Endothelial cell of umbilical vein (primary cell): ENCODE data around the gene ZNF17. TPM values are rescaled to one million over a fixed set of nuclear protein-coding genes. Genes with fewer than 3 reads are reported as not detected.

Experiments used
- BruUV-seq: library from RNA; stranded (reverse); fragments of 400-500 nt; replicated peaks from 2 replicates; lab custom pipeline; 2021; lab: Mats Ljungman, UMichigan
- CTCF ChIA-PET: fragments of 300-600, 350-600 bp; sonication (Branson Sonifier 250); formaldehyde crosslinking; loops from one replicate; lab custom pipeline; 2021; ENCODE audit warnings: antibody characterized with exemption, inconsistent platforms; lab: Charles Lee
- POLR2A ChIA-PET: fragments of 300-600, 350-600 bp; sonication (Branson Sonifier 250); formaldehyde crosslinking; loops from one replicate; lab custom pipeline; 2021; ENCODE audit warnings: antibody characterized with exemption, inconsistent platforms; lab: Charles Lee
- DNase-seq: peaks from one replicate; pipeline ENCODE4 v3.0.0-alpha.2; 2011; ENCODE audit warnings: low read depth, low spot score
- FAIRE-seq: peaks from 2 replicates; lab custom pipeline; 2011; peaks lifted over from hg19 to GRCh38; lab: Jason Lieb, UNC
- H2AFZ ChIP-seq: 2 replicates; pipeline ENCODE4 v1.6.0; 2012; ENCODE audit warnings: low read depth, low read length, control low read depth, inconsistent platforms
- H3K27ac ChIP-seq: 2 replicates; pipeline ENCODE4 v1.5.1; 2011; ENCODE audit warnings: low read depth, mild to moderate bottlenecking, control low read depth, low read length, moderate library complexity; ENCODE audit not compliant: insufficient read depth
- H3K27me3 ChIP-seq, 2 experiments: 2 replicates each; pipeline versions ENCODE4 v1.6.0 to v1.6.1; 2011; ENCODE audit warnings: low read length in 2 of 2, mixed read lengths in 1 of 2; ENCODE audit not compliant: control insufficient read depth in 2 of 2, insufficient read depth in 2 of 2
- H3K36me3 ChIP-seq, 2 experiments: 2 replicates in 1 of 2; 3 replicates in 1 of 2; pipeline ENCODE4 v1.5.1; 2011; ENCODE audit warnings: low read length in 2 of 2, mild to moderate bottlenecking in 1 of 2, moderate library complexity in 1 of 2; ENCODE audit not compliant: control insufficient read depth in 2 of 2, insufficient read depth in 2 of 2; ENCODE audit errors: extremely low read depth in 1 of 2
- H3K4me1 ChIP-seq: 3 replicates; pipeline ENCODE4 v1.5.1; 2011; ENCODE audit warnings: mild to moderate bottlenecking, low read length; ENCODE audit not compliant: control insufficient read depth, insufficient read depth; ENCODE audit errors: extremely low read depth
- H3K4me2 ChIP-seq: 2 replicates; pipeline ENCODE4 v1.6.1; 2011; ENCODE audit warnings: low read length, control low read depth, mixed read lengths; ENCODE audit not compliant: insufficient read depth
- H3K4me3 ChIP-seq, 3 experiments: fragments of 200-600 bp in 1 of 3; sonication (generic), shearing (Covaris generic) in 1 of 3; replicated peaks in 1 of 3; 2 replicates each; pipeline ENCODE4 v1.5.1; 2011 to 2016; ENCODE audit warnings: control low read depth in 3 of 3, low read length in 3 of 3, mild to moderate bottlenecking in 2 of 3, inconsistent platforms in 1 of 3, low read depth in 1 of 3, moderate library complexity in 1 of 3; ENCODE audit not compliant: insufficient read depth in 1 of 3
- H3K79me2 ChIP-seq: 2 replicates; pipeline ENCODE4 v1.6.0; 2012; ENCODE audit warnings: low read length, inconsistent platforms; ENCODE audit not compliant: control insufficient read depth, insufficient read depth
- H3K9ac ChIP-seq: replicated peaks from 2 replicates; pipeline ENCODE3; 2011; ENCODE audit warnings: low read length, control low read depth; ENCODE audit not compliant: insufficient read depth; ENCODE audit errors: extremely low read depth
- H3K9me1 ChIP-seq: replicated peaks from 3 replicates; pipeline ENCODE4 v1.6.0; 2011; ENCODE audit warnings: mild to moderate bottlenecking, low read length; ENCODE audit not compliant: control insufficient read depth, insufficient read depth; ENCODE audit errors: extremely low read depth
- H3K9me3 ChIP-seq: replicated peaks from 2 replicates; pipeline ENCODE4 v1.5.1; 2012; ENCODE audit warnings: low read length, inconsistent platforms; ENCODE audit not compliant: control insufficient read depth, insufficient read depth
- H4K20me1 ChIP-seq: replicated peaks from 2 replicates; pipeline ENCODE3; 2011; ENCODE audit warnings: mild to moderate bottlenecking, low read length; ENCODE audit not compliant: control insufficient read depth, insufficient read depth; ENCODE audit errors: extremely low read depth
- EZH2 ChIP-seq: IDR thresholded peaks from 2 replicates; pipeline ENCODE4 v1.6.1; 2012; ENCODE audit warnings: borderline replicate concordance, low read depth, mild to moderate bottlenecking, moderate library complexity, low read length, inconsistent platforms; ENCODE audit not compliant: severe bottlenecking
- FOS ChIP-seq: IDR thresholded peaks from 2 replicates; pipeline ENCODE4 v1.6.1; 2011; ENCODE audit warnings: mild to moderate bottlenecking, low read length, moderate library complexity, borderline replicate concordance; ENCODE audit not compliant: insufficient read depth
- GATA2 ChIP-seq: IDR thresholded peaks from 2 replicates; pipeline ENCODE4 v1.7.0; 2011; ENCODE audit warnings: low read depth, mild to moderate bottlenecking, moderate library complexity, mixed read lengths, low read length; ENCODE audit not compliant: insufficient read length, insufficient read depth
- JUN ChIP-seq: IDR thresholded peaks from 2 replicates; pipeline ENCODE4 v1.6.1; 2011; ENCODE audit warnings: borderline replicate concordance, low read depth; ENCODE audit not compliant: insufficient read length, insufficient read depth
- MAX ChIP-seq: IDR thresholded peaks from 2 replicates; pipeline ENCODE4 v1.6.1; 2011; ENCODE audit not compliant: insufficient read depth, insufficient read length
- MYC ChIP-seq: IDR thresholded peaks from one replicate; pipeline ENCODE4 v1.6.1; 2011; ENCODE audit warnings: mild to moderate bottlenecking, low read depth, low read length
- POLR2A ChIP-seq: IDR thresholded peaks from 2 replicates; pipeline ENCODE4 v1.6.1; 2012; ENCODE audit warnings: low read depth, mild to moderate bottlenecking, control low read depth, low read length
- POLR2AphosphoS5 ChIP-seq: IDR thresholded peaks from 2 replicates; pipeline ENCODE4 v1.6.1; 2012; ENCODE audit warnings: low read depth, mild to moderate bottlenecking, control low read depth, low read length, moderate library complexity; ENCODE audit not compliant: insufficient read depth
- dilution Hi-C: fragments of 300-500 bp; cut with MboI; formaldehyde crosslinking; loops from one replicate; pipeline ENCODE4 v1.15.0; 2019; ENCODE audit warnings: low sequenced_read_pairs; ENCODE audit not compliant: extremely low pct_ligation_motif_present
- intact Hi-C: fragments of 100-400 bp; cut with micrococcal nuclease; formaldehyde crosslinking; loops from one replicate; pipeline ENCODE4 v1.10.0; 2022
- polyA plus RNA-seq, 4 experiments: library from polyadenylated mRNA; depleted of rRNA in 3 of 4; stranded (reverse) in 3 of 4; unstranded in 1 of 4; fragments of >200 nt; gene quantifications; 2 replicates each; pipeline versions ENCODE4 v1.2.1 to v1.2.3, GENCODE V29; 2011 to 2012; ENCODE audit warnings: missing spikeins in 1 of 4
- total RNA-seq: library from RNA; stranded (reverse); gene quantifications from 2 replicates; pipeline ENCODE4 v1.2.3, GENCODE V29; 2021
- TF ChIP-seq, protein P1 (sequence below), 2 donors: IDR thresholded peaks; 1 replicate in 1 of 2; 2 replicates in 1 of 2; pipeline ENCODE4 v1.5.1; 2011; ENCODE audit warnings: low read length in 2 of 2, mild to moderate bottlenecking in 2 of 2, moderate library complexity in 2 of 2, control low read depth in 1 of 2, inconsistent platforms in 1 of 2, low read depth in 1 of 2; ENCODE audit not compliant: insufficient read depth in 1 of 2; ENCODE audit errors: extremely low read depth in 1 of 2

ZNF17 gene
- total and polyA plus RNA-seq, 2 donors (not counting 3 experiments of a cell fraction or from before 2014, with no cell fraction given), result 2.4 to 6.4 TPM

DNA sequence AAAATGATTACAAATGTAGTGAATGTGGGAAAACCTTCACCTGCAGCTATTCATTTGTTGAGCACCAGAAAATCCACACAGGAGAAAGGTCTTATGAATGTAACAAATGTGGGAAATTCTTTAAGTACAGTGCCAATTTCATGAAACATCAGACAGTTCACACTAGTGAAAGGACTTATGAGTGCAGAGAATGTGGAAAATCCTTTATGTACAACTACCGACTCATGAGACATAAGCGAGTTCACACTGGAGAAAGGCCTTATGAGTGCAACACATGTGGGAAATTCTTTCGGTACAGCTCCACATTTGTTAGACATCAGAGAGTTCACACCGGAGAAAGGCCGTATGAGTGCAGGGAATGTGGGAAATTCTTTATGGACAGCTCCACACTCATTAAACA lies 12.1 kb upstream of the ZNF17 start:
- no peak overlapping the region for H3K4me3 ChIP-seq
- dilution Hi-C loops, result no loop called here
- peaks cover 3 to 24% of the 10 kb centered on the region in 2 experiments for H3K36me3 ChIP-seq
- no TSS peak for BruUV-seq
- DNase-seq (no peak), FAIRE-seq (no peak)
- no peaks in the 10 kb centered on the region for H3K27me3 ChIP-seq
- no peak overlapping the region for H3K4me2 ChIP-seq
- H3K9me3 ChIP-seq, result peaks cover 7% of the 10 kb centered on the region
- intact Hi-C loops, result no loop called here
- ChIA-PET POLR2A (no interaction called here), CTCF (no interaction called here)
- H3K27ac ChIP-seq, result no peak overlapping the region
- no peaks in the 10 kb centered on the region for H3K4me1 ChIP-seq
- TF ChIP-seq, protein P1, sequence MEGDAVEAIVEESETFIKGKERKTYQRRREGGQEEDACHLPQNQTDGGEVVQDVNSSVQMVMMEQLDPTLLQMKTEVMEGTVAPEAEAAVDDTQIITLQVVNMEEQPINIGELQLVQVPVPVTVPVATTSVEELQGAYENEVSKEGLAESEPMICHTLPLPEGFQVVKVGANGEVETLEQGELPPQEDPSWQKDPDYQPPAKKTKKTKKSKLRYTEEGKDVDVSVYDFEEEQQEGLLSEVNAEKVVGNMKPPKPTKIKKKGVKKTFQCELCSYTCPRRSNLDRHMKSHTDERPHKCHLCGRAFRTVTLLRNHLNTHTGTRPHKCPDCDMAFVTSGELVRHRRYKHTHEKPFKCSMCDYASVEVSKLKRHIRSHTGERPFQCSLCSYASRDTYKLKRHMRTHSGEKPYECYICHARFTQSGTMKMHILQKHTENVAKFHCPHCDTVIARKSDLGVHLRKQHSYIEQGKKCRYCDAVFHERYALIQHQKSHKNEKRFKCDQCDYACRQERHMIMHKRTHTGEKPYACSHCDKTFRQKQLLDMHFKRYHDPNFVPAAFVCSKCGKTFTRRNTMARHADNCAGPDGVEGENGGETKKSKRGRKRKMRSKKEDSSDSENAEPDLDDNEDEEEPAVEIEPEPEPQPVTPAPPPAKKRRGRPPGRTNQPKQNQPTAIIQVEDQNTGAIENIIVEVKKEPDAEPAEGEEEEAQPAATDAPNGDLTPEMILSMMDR (IDR thresholded peaks at IDR 0.05; ENCODE audit: extremely low read depth in 1 of 2, insufficient read depth in 1 of 2, low read depth in 1 of 2, low read length in 2 of 2), result no peak
- no peak for TF ChIP-seq POLR2A
- no peaks in the 10 kb centered on the region for H3K79me2 ChIP-seq
- H3K9ac ChIP-seq, result no peak overlapping the region
- no peak overlapping the region for H2AFZ ChIP-seq
- H4K20me1 ChIP-seq, result no peaks in the 10 kb centered on the region
- H3K9me1 ChIP-seq, result no peaks in the 10 kb centered on the region

DNA sequence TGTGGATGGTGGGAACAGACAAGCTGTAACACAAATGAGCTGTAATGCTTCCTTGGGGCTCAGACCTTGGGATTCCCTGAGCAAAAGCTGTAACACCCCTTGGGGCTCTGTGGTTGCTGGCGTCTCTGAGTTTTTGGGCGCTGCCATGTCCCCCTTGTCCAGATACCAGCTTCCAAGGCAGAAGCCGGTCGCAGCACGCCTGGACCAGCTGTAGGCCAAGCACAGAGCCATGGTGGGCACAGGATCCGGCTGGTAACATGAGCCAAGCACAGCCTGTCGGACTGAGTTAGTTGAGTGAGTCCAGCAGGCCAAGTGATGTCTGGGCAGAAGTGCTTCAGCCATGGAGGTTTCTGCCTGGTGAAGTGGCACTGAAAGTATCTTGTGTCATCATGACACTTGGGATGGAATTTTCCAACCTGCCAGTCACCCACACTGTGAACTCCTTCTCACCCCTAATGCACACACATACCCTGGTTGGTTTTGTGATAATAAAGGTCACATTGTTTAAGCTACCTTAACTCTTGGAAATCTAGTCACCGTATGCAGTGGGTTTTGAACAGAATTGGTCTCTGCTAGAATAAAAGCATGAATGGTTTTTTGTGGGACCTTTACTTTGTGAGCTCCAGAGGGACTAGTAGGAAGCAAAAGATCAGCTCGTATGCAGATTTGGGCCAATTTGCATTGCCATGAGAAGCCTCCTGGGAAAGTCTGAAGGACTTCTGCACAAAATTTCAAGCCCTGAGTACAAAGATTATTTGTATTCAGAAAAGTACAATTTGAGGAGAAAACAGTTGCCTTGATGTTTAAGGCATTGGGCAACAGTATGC lies 7.0 kb upstream of the ZNF17 start:
- Histone ChIP-seq H3K79me2 (no peaks in the 10 kb centered on the region), H3K4me3 (no peak overlapping the region), H4K20me1 (no peaks in the 10 kb centered on the region), H3K27ac (no peak overlapping the region), H3K36me3 (peaks cover 3 to 4% of the 10 kb centered on the region in 2 experiments), H3K9me3 (peaks cover 7% of the 10 kb centered on the region), H3K9ac (no peak overlapping the region), H3K4me2 (no peak overlapping the region), H3K9me1 (no peaks in the 10 kb centered on the region), H2AFZ (no peak overlapping the region), H3K27me3 (no peaks in the 10 kb centered on the region), H3K4me1 (no peaks in the 10 kb centered on the region)
- intact Hi-C loops (no loop called here), dilution Hi-C loops (no loop called here)
- FAIRE-seq (no peak), DNase-seq (no peak)
- POLR2A ChIA-PET, result no interaction called here
- BruUV-seq, result no TSS peak
- CTCF ChIA-PET, result interaction anchor here (1.2 kb wide), 1 partner anchor 751 kb away, joined by 4 read pairs; no protein-coding TSS in a partner anchor
- TF ChIP-seq, protein P1 (IDR thresholded peaks at IDR 0.05; ENCODE audit: extremely low read depth in 1 of 2, insufficient read depth in 1 of 2, low read depth in 1 of 2, low read length in 2 of 2), result no peak
- TF ChIP-seq EZH2 (no peak), MAX (no peak), MYC (no peak), POLR2AphosphoS5 (no peak), GATA2 (no peak), FOS (no peak), JUN (no peak), POLR2A (no peak)
